Stimulated activated CD4-positive, alpha-beta T cell treated with anti-CD3 and anti-CD28 coated beads, Interleukin-1b, Interleukin-23, amount 100 ng/mL, for 4 hours (primary cell): ENCODE data around the gene S100A11.

Experiments used
- DNase-seq, 2 donors: peaks; one replicate each; pipeline ENCODE4 v3.0.0-alpha.2; 2020; ENCODE audit warnings: low read depth in 2 of 2

The S100A11 gene

DNA sequence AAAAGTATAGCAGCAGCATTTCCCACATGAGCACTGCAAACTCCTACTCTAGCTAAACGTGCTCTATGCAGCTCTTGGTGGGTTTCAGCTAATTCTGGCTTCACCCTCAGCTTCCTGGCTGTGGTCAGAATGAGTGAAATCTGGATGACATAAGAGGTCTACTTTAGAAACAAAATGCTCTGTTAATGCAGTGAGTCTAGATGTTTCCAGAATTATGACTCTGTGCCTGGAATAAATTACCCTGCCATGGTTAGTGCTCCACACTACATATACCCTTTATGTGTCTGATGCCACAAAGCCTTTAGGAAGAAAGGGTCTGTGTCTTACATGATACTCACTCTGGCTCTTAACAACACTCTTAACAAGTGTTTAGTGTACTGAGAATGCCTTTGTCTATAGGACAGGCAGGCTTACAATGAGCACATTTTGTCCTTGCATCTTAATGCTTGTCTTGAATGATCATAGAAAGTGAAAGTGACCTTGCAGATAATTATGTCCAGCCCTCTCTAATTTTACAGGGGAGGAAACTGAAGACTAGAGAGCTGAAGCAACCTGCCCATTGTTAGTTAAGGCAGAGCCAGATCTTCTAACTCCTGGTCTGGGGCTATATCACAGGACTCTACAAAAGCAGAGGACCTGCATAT is 52.4 kb downstream of the S100A11 start:
- DNase-seq = no peak
